Activated CD4-positive, CD25-positive, alpha-beta regulatory T cell treated with anti-CD3 and anti-CD28 coated beads, Interleukin-2, amount 50 U/mL, for 24 hours (primary cell): ENCODE data around the gene OPHN1.
"Not testable (repeated sequence)": the region's sequence is repeated elsewhere in the genome, so short reads cannot be mapped to it uniquely, and the experiment has no call there.

ENCODE experiments used
- ATAC-seq, 2 donors: fragments of 150-1000 bp; cut with Tn5 transposase; one replicate each; pipeline ENCODE4 v1.10.0; 2021; ENCODE audit warnings: mild to moderate bottlenecking in 1 of 2, moderate library complexity in 1 of 2

OPHN1 gene

GRCh38 chrX:68355629-68355920, 77.7 kb downstream of the OPHN1 start:
- ATAC-seq: no peak

- no peak for ATAC-seq
Observed at GRCh38 chrX:68354879-68355628, 78.2 kb downstream of the OPHN1 start.

- no peak for ATAC-seq
Observed at GRCh38 chrX:68345025-68345424, 88.3 kb downstream of the OPHN1 start.

- no peak for ATAC-seq
Observed at GRCh38 chrX:68343551-68343950, 89.7 kb downstream of the OPHN1 start.

- ATAC-seq: no peak
Observed at GRCh38 chrX:68332201-68332731, 101.0 kb downstream of the OPHN1 start.

- not testable (repeated sequence) for ATAC-seq
Observed at GRCh38 chrX:68326841-68327240, 106.5 kb downstream of the OPHN1 start.

- no peak for ATAC-seq
Observed at GRCh38 chrX:68307769-68308168, 125.5 kb downstream of the OPHN1 start.

GRCh38 chrX:68304602-68305001, 128.7 kb downstream of the OPHN1 start:
- ATAC-seq: no peak

GRCh38 chrX:68299898-68300297, 133.4 kb downstream of the OPHN1 start:
- ATAC-seq: no peak

GRCh38 chrX:68292471-68292870, 140.8 kb downstream of the OPHN1 start:
- no peak for ATAC-seq

- ATAC-seq: no peak
Observed at GRCh38 chrX:68288127-68288526, 145.2 kb downstream of the OPHN1 start.

- no peak for ATAC-seq
Observed at GRCh38 chrX:68287419-68287818, 145.9 kb downstream of the OPHN1 start.

GRCh38 chrX:68286980-68287379, 146.3 kb downstream of the OPHN1 start:
- ATAC-seq: no peak

- no peak for ATAC-seq
Observed at GRCh38 chrX:68286076-68286475, 147.2 kb downstream of the OPHN1 start.

- no peak for ATAC-seq
Observed at GRCh38 chrX:68284281-68284904, 148.9 kb downstream of the OPHN1 start.

GRCh38 chrX:68273887-68274286, 159.4 kb downstream of the OPHN1 start:
- no peak for ATAC-seq

- ATAC-seq: not testable (repeated sequence)
Observed at GRCh38 chrX:68264793-68265192, 168.5 kb downstream of the OPHN1 start.

- no peak for ATAC-seq
Observed at GRCh38 chrX:68261060-68261672, 172.1 kb downstream of the OPHN1 start.

GRCh38 chrX:68256990-68257389, 176.3 kb downstream of the OPHN1 start:
- no peak for ATAC-seq

GRCh38 chrX:68254738-68255645, 178.3 kb downstream of the OPHN1 start:
- no peak for ATAC-seq

GRCh38 chrX:68252664-68253063, 180.6 kb downstream of the OPHN1 start:
- no peak for ATAC-seq

GRCh38 chrX:68249903-68250302, 183.4 kb downstream of the OPHN1 start:
- ATAC-seq: no peak

- no peak for ATAC-seq
Observed at GRCh38 chrX:68249401-68249831, 183.9 kb downstream of the OPHN1 start.
